Measurements from ENCODE around the gene PRPF6. TPM values are rescaled to one million over a fixed set of nuclear protein-coding genes. Genes with fewer than 3 reads are reported as not detected.

The PRPF6 gene
- total and polyA plus RNA-seq, 2 of the 13 experiments (the other 11 are each of a cell fraction or from before 2014, with no cell fraction given): 63.7 to 101 TPM

DNA sequence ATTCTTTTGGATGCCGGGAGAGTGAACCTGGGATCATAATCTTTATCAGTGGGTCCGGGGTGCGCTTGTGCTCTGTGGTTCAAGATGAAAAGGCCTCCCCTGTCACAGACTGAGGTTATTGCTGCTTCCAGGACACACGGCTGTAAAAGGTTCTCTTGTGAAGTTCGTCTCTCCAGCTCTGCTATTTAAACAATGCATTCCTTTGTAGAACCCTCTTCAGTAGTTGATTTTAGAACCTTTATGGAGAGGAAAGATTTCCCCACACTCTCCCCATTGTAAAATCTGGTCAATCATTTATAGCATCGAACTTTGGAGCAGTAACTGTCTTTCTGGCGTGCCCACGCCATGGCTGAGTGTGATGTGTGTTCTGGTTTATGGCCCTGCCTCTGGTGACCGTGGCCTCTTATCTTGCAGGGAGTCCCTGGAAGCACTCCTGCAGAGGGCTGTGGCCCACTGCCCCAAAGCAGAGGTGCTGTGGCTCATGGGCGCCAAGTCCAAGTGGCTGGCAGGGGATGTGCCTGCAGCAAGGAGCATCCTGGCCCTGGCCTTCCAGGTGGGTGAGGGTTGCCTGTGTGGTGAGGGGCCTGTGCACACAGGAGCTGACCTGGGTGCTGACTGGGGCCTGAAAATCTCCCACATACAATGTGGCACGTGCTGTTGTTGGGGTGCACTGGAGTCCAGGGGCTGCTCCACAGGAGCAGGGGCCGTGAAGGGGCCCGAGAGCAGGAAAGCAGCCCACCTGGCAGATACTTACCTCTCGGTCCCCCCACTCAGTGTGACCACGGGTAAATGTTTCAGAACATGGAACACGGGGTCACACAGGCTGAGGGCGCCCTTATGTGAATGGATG is 43.4 kb downstream of the PRPF6 start (continued):
- TF ChIP-seq, protein P1, sequence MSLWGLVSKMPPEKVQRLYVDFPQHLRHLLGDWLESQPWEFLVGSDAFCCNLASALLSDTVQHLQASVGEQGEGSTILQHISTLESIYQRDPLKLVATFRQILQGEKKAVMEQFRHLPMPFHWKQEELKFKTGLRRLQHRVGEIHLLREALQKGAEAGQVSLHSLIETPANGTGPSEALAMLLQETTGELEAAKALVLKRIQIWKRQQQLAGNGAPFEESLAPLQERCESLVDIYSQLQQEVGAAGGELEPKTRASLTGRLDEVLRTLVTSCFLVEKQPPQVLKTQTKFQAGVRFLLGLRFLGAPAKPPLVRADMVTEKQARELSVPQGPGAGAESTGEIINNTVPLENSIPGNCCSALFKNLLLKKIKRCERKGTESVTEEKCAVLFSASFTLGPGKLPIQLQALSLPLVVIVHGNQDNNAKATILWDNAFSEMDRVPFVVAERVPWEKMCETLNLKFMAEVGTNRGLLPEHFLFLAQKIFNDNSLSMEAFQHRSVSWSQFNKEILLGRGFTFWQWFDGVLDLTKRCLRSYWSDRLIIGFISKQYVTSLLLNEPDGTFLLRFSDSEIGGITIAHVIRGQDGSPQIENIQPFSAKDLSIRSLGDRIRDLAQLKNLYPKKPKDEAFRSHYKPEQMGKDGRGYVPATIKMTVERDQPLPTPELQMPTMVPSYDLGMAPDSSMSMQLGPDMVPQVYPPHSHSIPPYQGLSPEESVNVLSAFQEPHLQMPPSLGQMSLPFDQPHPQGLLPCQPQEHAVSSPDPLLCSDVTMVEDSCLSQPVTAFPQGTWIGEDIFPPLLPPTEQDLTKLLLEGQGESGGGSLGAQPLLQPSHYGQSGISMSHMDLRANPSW (CRISPR knock-in tag; IDR thresholded peaks at IDR 0.05; ENCODE audit: borderline replicate concordance): no peak
- peak; percentile 85 for TF ChIP-seq SOX13 (IDR thresholded peaks at IDR 0.05)
- peak in 1 of 2 experiments; percentile 96; a peak in 2 of 4 replicates for TF ChIP-seq SOX13 (CRISPR knock-in tag; conservative IDR thresholded peaks at IDR 0.05 in 1 of 2, IDR thresholded peaks at IDR 0.05 in 1 of 2)
- TF ChIP-seq, protein P2, sequence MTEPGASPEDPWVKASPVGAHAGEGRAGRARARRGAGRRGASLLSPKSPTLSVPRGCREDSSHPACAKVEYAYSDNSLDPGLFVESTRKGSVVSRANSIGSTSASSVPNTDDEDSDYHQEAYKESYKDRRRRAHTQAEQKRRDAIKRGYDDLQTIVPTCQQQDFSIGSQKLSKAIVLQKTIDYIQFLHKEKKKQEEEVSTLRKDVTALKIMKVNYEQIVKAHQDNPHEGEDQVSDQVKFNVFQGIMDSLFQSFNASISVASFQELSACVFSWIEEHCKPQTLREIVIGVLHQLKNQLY (CRISPR knock-in tag; IDR thresholded peaks at IDR 0.05): peak; percentile 82
- TF ChIP-seq ZNF562 (CRISPR knock-in tag; IDR thresholded peaks at IDR 0.05; ENCODE audit: borderline replicate concordance): no peak
- peak; percentile 85 for TF ChIP-seq SAP130 (CRISPR knock-in tag; IDR thresholded peaks at IDR 0.05; ENCODE audit: low read depth)
- TF ChIP-seq, protein P3, sequence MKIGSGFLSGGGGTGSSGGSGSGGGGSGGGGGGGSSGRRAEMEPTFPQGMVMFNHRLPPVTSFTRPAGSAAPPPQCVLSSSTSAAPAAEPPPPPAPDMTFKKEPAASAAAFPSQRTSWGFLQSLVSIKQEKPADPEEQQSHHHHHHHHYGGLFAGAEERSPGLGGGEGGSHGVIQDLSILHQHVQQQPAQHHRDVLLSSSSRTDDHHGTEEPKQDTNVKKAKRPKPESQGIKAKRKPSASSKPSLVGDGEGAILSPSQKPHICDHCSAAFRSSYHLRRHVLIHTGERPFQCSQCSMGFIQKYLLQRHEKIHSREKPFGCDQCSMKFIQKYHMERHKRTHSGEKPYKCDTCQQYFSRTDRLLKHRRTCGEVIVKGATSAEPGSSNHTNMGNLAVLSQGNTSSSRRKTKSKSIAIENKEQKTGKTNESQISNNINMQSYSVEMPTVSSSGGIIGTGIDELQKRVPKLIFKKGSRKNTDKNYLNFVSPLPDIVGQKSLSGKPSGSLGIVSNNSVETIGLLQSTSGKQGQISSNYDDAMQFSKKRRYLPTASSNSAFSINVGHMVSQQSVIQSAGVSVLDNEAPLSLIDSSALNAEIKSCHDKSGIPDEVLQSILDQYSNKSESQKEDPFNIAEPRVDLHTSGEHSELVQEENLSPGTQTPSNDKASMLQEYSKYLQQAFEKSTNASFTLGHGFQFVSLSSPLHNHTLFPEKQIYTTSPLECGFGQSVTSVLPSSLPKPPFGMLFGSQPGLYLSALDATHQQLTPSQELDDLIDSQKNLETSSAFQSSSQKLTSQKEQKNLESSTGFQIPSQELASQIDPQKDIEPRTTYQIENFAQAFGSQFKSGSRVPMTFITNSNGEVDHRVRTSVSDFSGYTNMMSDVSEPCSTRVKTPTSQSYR (CRISPR knock-in tag; IDR thresholded peaks at IDR 0.05; ENCODE audit: borderline replicate concordance): peak; percentile 26; the same call in 1 of the 2 replicates
- peak; percentile 28; the same call in 1 of the 2 replicates for TF ChIP-seq ZNF556 (CRISPR knock-in tag; IDR thresholded peaks at IDR 0.05; ENCODE audit: borderline replicate concordance)
- no peak for TF ChIP-seq PCBP2 (optimal IDR thresholded peaks at IDR 0.05; ENCODE audit: low read depth, low read length, poor library complexity, severe bottlenecking)
- TF ChIP-seq, protein P4, sequence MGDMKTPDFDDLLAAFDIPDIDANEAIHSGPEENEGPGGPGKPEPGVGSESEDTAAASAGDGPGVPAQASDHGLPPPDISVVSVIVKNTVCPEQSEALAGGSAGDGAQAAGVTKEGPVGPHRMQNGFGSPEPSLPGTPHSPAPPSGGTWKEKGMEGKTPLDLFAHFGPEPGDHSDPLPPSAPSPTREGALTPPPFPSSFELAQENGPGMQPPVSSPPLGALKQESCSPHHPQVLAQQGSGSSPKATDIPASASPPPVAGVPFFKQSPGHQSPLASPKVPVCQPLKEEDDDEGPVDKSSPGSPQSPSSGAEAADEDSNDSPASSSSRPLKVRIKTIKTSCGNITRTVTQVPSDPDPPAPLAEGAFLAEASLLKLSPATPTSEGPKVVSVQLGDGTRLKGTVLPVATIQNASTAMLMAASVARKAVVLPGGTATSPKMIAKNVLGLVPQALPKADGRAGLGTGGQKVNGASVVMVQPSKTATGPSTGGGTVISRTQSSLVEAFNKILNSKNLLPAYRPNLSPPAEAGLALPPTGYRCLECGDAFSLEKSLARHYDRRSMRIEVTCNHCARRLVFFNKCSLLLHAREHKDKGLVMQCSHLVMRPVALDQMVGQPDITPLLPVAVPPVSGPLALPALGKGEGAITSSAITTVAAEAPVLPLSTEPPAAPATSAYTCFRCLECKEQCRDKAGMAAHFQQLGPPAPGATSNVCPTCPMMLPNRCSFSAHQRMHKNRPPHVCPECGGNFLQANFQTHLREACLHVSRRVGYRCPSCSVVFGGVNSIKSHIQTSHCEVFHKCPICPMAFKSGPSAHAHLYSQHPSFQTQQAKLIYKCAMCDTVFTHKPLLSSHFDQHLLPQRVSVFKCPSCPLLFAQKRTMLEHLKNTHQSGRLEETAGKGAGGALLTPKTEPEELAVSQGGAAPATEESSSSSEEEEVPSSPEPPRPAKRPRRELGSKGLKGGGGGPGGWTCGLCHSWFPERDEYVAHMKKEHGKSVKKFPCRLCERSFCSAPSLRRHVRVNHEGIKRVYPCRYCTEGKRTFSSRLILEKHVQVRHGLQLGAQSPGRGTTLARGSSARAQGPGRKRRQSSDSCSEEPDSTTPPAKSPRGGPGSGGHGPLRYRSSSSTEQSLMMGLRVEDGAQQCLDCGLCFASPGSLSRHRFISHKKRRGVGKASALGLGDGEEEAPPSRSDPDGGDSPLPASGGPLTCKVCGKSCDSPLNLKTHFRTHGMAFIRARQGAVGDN (CRISPR knock-in tag; IDR thresholded peaks at IDR 0.05): peak; percentile 92
- TF ChIP-seq ZNF775 (CRISPR knock-in tag; IDR thresholded peaks at IDR 0.05; ENCODE audit: borderline replicate concordance): peak; percentile 63; the same call in 1 of the 2 replicates
- peak; percentile 90 for TF ChIP-seq MIER2 (CRISPR knock-in tag; IDR thresholded peaks at IDR 0.05)
- no peak for TF ChIP-seq ZNF225 (CRISPR knock-in tag; IDR thresholded peaks at IDR 0.05)
- TF ChIP-seq PHF8 (CRISPR knock-in tag; IDR thresholded peaks at IDR 0.05): peak; percentile 49; the same call in 1 of the 2 replicates
- peak; percentile 98 for TF ChIP-seq REPIN1 (CRISPR knock-in tag; IDR thresholded peaks at IDR 0.05; ENCODE audit: borderline replicate concordance, low read depth)
- TF ChIP-seq, protein P5, sequence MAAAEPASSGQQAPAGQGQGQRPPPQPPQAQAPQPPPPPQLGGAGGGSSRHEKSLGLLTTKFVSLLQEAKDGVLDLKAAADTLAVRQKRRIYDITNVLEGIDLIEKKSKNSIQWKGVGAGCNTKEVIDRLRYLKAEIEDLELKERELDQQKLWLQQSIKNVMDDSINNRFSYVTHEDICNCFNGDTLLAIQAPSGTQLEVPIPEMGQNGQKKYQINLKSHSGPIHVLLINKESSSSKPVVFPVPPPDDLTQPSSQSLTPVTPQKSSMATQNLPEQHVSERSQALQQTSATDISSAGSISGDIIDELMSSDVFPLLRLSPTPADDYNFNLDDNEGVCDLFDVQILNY (CRISPR knock-in tag; conservative IDR thresholded peaks at IDR 0.05): peak; percentile 57; the same call in 1 of the 2 replicates

All from HepG2 (cell line).